GM12878 (cell line): ENCODE data around the gene EDC3. TPM values are rescaled to one million over a fixed set of nuclear protein-coding genes. Genes with fewer than 3 reads are reported as not detected.

Source experiments
- ASH2L ChIP-seq: fragments of 300-600, 200-600 bp; sonication (generic); IDR thresholded peaks from 2 replicates; pipeline ENCODE4 v1.6.1; 2017; ENCODE audit warnings: low read depth, mild to moderate bottlenecking, borderline replicate concordance
- BHLHE40 ChIP-seq, 2 experiments: fragments of 450-650 bp in 1 of 2; IDR thresholded peaks; 2 replicates each; pipeline ENCODE4 v1.6.1; 2011 to 2017; ENCODE audit warnings: low read depth in 2 of 2, borderline replicate concordance in 1 of 2, improper control_type of control experiment in 1 of 2, low read length in 1 of 2, mild to moderate bottlenecking in 1 of 2
- CHD2 ChIP-seq: IDR thresholded peaks from 2 replicates; pipeline ENCODE4 v1.6.1; 2011; ENCODE audit warnings: low read depth, low read length, improper control_type of control experiment, borderline replicate concordance
- E4F1 ChIP-seq: fragments of 450-650 bp; IDR thresholded peaks from 2 replicates; pipeline ENCODE4 v1.6.1; 2018; ENCODE audit warnings: borderline replicate concordance, mild to moderate bottlenecking; ENCODE audit not compliant: partially characterized antibody
- EED ChIP-seq: sonication (generic); IDR thresholded peaks from 2 replicates; pipeline ENCODE4 v1.6.1; 2016; ENCODE audit warnings: antibody characterized with exemption, low read depth
- EZH2 ChIP-seq: IDR thresholded peaks from 2 replicates; pipeline ENCODE4 v1.6.1; 2012; ENCODE audit warnings: low read depth, mild to moderate bottlenecking, control low read depth, inconsistent platforms, low read length, borderline replicate concordance; ENCODE audit not compliant: control insufficient read depth
- GATAD2B ChIP-seq: fragments of 450-650 bp; conservative IDR thresholded peaks from 2 replicates; pipeline ENCODE4 v1.6.1; 2017; ENCODE audit warnings: low read depth, mild to moderate bottlenecking, moderate library complexity
- HDAC6 ChIP-seq: fragments of 200-600 bp; sonication (generic); IDR thresholded peaks from one replicate; pipeline ENCODE4 v1.8.0; 2017; ENCODE audit warnings: antibody characterized with exemption; ENCODE audit not compliant: unreplicated experiment
- IRF3 ChIP-seq: fragments of 450-650 bp; IDR thresholded peaks from 2 replicates; pipeline ENCODE4 v1.6.1; 2014; ENCODE audit warnings: mild to moderate bottlenecking
- MLLT1 ChIP-seq: fragments of 450-650 bp; IDR thresholded peaks from 2 replicates; pipeline ENCODE4 v1.6.1; 2016; ENCODE audit warnings: mild to moderate bottlenecking
- MYC ChIP-seq: IDR thresholded peaks from 2 replicates; pipeline ENCODE4 v1.6.1; 2011; ENCODE audit warnings: mild to moderate bottlenecking, low read length, moderate library complexity, inconsistent platforms; ENCODE audit not compliant: insufficient read depth, insufficient replicate concordance, insufficient read length, severe bottlenecking
- PAX8 ChIP-seq: fragments of 450-650 bp; IDR thresholded peaks from 2 replicates; pipeline ENCODE4 v1.6.1; 2017; ENCODE audit warnings: mild to moderate bottlenecking, moderate library complexity
- SIN3A ChIP-seq: IDR thresholded peaks from 2 replicates; pipeline ENCODE4 v1.6.1; 2012; ENCODE audit warnings: low read depth, low read length, improper control_type of control experiment
- SMARCA5 ChIP-seq: fragments of 450-650 bp; IDR thresholded peaks from 2 replicates; pipeline ENCODE4 v1.6.1; 2017; ENCODE audit warnings: mild to moderate bottlenecking
- SREBF2 ChIP-seq: IDR thresholded peaks from 2 replicates; pipeline ENCODE4 v1.6.1; 2012; ENCODE audit warnings: mild to moderate bottlenecking, low read length
- SUPT20H ChIP-seq: IDR thresholded peaks from 2 replicates; pipeline ENCODE4 v1.6.1; 2011; ENCODE audit warnings: low read depth, mild to moderate bottlenecking, low read length, moderate library complexity, borderline replicate concordance; ENCODE audit not compliant: control insufficient read depth
- TARDBP ChIP-seq: IDR thresholded peaks from 2 replicates; pipeline ENCODE4 v1.6.1; 2016; ENCODE audit warnings: borderline replicate concordance
- TCF3 ChIP-seq: IDR thresholded peaks from 2 replicates; pipeline ENCODE4 v1.6.1; 2012; ENCODE audit warnings: low read depth, mild to moderate bottlenecking, low read length, borderline replicate concordance; ENCODE audit not compliant: insufficient read depth
- TCF7 ChIP-seq: IDR thresholded peaks from 2 replicates; pipeline ENCODE4 v1.6.1; 2014; ENCODE audit warnings: antibody characterized with exemption, borderline replicate concordance
- ZBTB33 ChIP-seq: fragments of 450-650 bp; IDR thresholded peaks from 2 replicates; pipeline ENCODE4 v1.6.1; 2017; ENCODE audit warnings: mild to moderate bottlenecking
- ZNF217 ChIP-seq: fragments of 450-650 bp; IDR thresholded peaks from 2 replicates; pipeline ENCODE4 v1.6.1; 2017; ENCODE audit warnings: antibody characterized with exemption, mild to moderate bottlenecking
- ZNF274 ChIP-seq: IDR thresholded peaks from one replicate; pipeline ENCODE4 v1.8.0; 2011; ENCODE audit not compliant: insufficient read length, insufficient read depth
- polyA plus RNA-seq, 11 experiments: library from polyadenylated mRNA; depleted of rRNA in 4 of 11; unstranded in 6 of 11; stranded (reverse) in 5 of 11; fragments of >200 nt; fragmentation: Nextera tagmentation in 4 of 11; fragmentation: Illumina TruSeq in 1 of 11; extraction: Ambion mirVana in 4 of 11; extraction: Trizol in 1 of 11; gene quantifications; 1 replicate in 1 of 11; 2 replicates in 10 of 11; pipeline versions ENCODE4 v1.2.1 to v1.2.3, GENCODE V29; 2011 to 2016; ENCODE audit warnings: inconsistent platforms in 2 of 11, missing spikeins in 2 of 11, low read depth in 1 of 11
- total RNA-seq, 4 experiments: library from RNA; depleted of rRNA in 3 of 4; stranded (reverse); fragments of >200 nt in 3 of 4; fragmentation: Illumina TruSeq in 1 of 4; extraction: Trizol in 1 of 4; gene quantifications; 2 replicates each; pipeline versions ENCODE4 v1.2.1 to v1.2.3, GENCODE V29; 2013 to 2021

The EDC3 gene
- total and polyA plus RNA-seq, 10 of the 15 experiments (the other 5 are each of a cell fraction or from before 2014, with no cell fraction given), result 11.8 to 48.4 (median 35.3) TPM

GRCh38 chr15:74695597-74696397 lies at the start of gene EDC3 (continued):
- TF ChIP-seq IRF3, result no peak
- no peak for TF ChIP-seq ZNF274
- TF ChIP-seq E4F1, result peak; percentile 19
- TF ChIP-seq BHLHE40 (IDR thresholded peaks at IDR 0.05; ENCODE audit: borderline replicate concordance in 1 of 2, low read depth in 2 of 2, low read length in 1 of 2), result peak; percentile 20 to 44; a peak in 1 of 4 replicates
- TF ChIP-seq SIN3A, result peak; percentile 100
- no peak for TF ChIP-seq ASH2L
- TF ChIP-seq ZBTB33, result no peak
- TF ChIP-seq EED, result no peak; the same call in 1 of the 2 replicates
- TF ChIP-seq SREBF2, result peak; percentile 57
- no peak for TF ChIP-seq HDAC6
- peak; percentile 58; the same call in 1 of the 2 replicates for TF ChIP-seq CHD2
- TF ChIP-seq MLLT1, result peak; percentile 68; the same call in 1 of the 2 replicates
- TF ChIP-seq TCF3, result no peak
- TF ChIP-seq TCF7, result no peak
- no peak for TF ChIP-seq ZNF217
- no peak for TF ChIP-seq SMARCA5
- TF ChIP-seq PAX8, result no peak
- TF ChIP-seq MYC, result no peak
- no peak for TF ChIP-seq EZH2
- peak; percentile 75 for TF ChIP-seq GATAD2B
- TF ChIP-seq SUPT20H, result no peak
- peak; percentile 47; the same call in 1 of the 2 replicates for TF ChIP-seq TARDBP
